GM12801 (cell line): Measurements from ENCODE around the gene OBP2A.

Source experiments
- CTCF ChIP-seq: IDR thresholded peaks from one replicate; pipeline ENCODE4 v1.5.1; 2011; ENCODE audit warnings: control low read depth; ENCODE audit not compliant: insufficient read length; ENCODE audit errors: extremely low read depth

The OBP2A gene

GRCh38 chr9:135526730-135527571 is 19.0 kb upstream of the OBP2A start:
- TF ChIP-seq CTCF = no peak

GRCh38 chr9:135530146-135530545 is 15.8 kb upstream of the OBP2A start:
- no peak for TF ChIP-seq CTCF

GRCh38 chr9:135531096-135531495 is 14.8 kb upstream of the OBP2A start:
- no peak for TF ChIP-seq CTCF

- no peak for TF ChIP-seq CTCF
Observed at GRCh38 chr9:135533113-135533512, 12.8 kb upstream of the OBP2A start.

- TF ChIP-seq CTCF = no peak
Observed at GRCh38 chr9:135533674-135534073, 12.3 kb upstream of the OBP2A start.

GRCh38 chr9:135536216-135536615 is 9.7 kb upstream of the OBP2A start:
- TF ChIP-seq CTCF = no peak

GRCh38 chr9:135544981-135545635 is 818 bp upstream of the OBP2A start:
- no peak for TF ChIP-seq CTCF
